ENCODE measurements around the gene PHF12. TPM values are rescaled to one million over a fixed set of nuclear protein-coding genes. Genes with fewer than 3 reads are reported as not detected.

PHF12 gene
- total RNA-seq, 3 donors from 2014 or later, result 45.2 to 48.6 (median 47.8) TPM

DNA sequence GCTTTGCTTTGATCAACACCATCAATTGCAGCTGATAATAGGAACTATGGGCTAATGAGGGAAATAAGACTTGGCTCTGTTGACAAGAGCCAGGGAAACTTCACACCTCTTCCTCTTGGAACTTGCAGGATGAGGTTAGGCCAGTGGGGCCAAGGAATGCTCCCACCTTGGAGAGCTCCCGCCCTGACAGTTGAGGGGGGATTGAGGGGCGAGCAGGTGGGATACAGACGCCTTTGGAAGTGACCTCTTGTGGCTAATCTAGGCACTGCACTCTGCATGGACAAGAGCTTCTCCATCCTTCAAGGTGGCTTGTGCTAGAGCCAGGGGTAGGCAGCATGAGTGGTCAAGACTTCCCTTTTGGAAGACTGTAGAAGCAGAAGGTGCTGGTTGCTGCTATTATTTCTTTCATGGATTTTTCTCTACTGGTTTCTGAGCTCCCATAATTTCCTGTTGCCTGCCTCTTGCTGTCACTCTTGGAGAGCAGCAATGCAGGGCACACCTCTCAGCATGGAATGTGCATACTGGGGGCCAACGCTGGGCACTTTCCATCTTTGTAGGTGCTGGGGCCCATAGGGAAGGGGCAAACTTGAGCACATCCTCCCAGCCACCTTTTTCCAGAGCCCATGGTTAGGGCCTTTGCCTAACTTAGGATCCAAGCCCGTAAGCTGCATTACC, 2.3 kb upstream of the PHF12 start:
- Mint-ChIP-seq H3K9me3 (no peaks in the 10 kb centered on the region), H3K36me3 (ENCODE audit: insufficient read depth) (no peaks in the 10 kb centered on the region), H3K27me3 (ENCODE audit: low read depth) (no peaks in the 10 kb centered on the region), H3K4me1 (ENCODE audit: low read depth) (peaks cover 2% of the 10 kb centered on the region), H3K4me3 (no peak overlapping the region)
- DNase-seq (peak; percentile 28), ATAC-seq (no peak)

- Mint-ChIP-seq H3K9me3 (no peaks in the 10 kb centered on the region), H3K36me3 (ENCODE audit: insufficient read depth) (peaks cover 2% of the 10 kb centered on the region), H3K27me3 (ENCODE audit: low read depth) (no peaks in the 10 kb centered on the region), H3K4me1 (ENCODE audit: low read depth) (peaks cover 15% of the 10 kb centered on the region), H3K4me3 (no peak overlapping the region)
- DNase-seq (peak; percentile 90), ATAC-seq (peak; percentile 75 to 78)
These were observed 965 bp upstream of the PHF12 start for GRCh38 chr17:28951991-28952975.

DNA sequence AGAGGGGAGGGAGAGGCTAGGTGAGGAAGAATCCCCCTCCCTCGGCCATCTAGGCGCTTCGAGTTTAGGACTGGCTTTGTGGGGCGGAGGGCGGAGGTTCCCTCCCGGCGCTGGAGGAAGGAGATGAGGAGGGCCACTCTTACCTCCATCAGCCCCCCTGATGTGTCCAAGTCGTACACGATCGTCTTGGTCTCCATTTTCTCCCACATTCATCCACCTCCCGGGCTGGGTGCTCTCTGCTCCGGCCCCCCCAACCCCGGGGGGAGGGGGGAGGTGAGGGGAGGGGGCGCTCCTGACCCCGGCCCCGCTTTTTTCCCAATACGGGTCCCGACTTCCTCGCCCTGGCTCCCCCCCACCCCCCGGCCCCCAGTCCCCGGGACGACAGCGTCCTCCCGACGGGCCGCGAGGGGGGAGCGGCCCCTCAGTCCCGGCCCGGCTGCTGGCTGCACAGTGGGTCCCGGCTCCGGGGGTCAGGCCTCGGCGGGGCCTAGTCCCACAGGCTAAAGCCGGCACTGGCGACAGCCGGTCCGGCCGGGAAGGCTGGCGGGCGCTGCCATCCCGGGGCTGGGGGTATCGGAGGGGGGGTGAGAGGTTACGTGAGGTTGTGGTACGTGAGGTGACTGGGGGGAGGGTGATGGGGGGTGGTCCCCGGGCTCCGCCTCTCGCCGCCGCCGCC, 428 bp downstream of the PHF12 start:
- peaks cover 4% of the 10 kb centered on the region for H3K36me3 Mint-ChIP-seq (ENCODE audit: insufficient read depth)
- no peaks in the 10 kb centered on the region for H3K27me3 Mint-ChIP-seq (ENCODE audit: low read depth)
- peaks cover 27% of the 10 kb centered on the region for H3K4me1 Mint-ChIP-seq (ENCODE audit: low read depth)
- no peaks in the 10 kb centered on the region for H3K9me3 Mint-ChIP-seq
- no peak for DNase-seq
- peak overlapping the region; percentile 93 for H3K4me3 Mint-ChIP-seq
- no peak for ATAC-seq

GRCh38 chr17:28950017-28950751, 1.1 kb downstream of the PHF12 start:
- ATAC-seq (no peak), DNase-seq (peak; percentile 37)
- Mint-ChIP-seq H3K27me3 (ENCODE audit: low read depth) (no peaks in the 10 kb centered on the region), H3K4me1 (ENCODE audit: low read depth) (peaks cover 34% of the 10 kb centered on the region), H3K36me3 (ENCODE audit: insufficient read depth) (peaks cover 8% of the 10 kb centered on the region), H3K4me3 (peak overlapping the region; percentile 93), H3K9me3 (no peaks in the 10 kb centered on the region)

DNA sequence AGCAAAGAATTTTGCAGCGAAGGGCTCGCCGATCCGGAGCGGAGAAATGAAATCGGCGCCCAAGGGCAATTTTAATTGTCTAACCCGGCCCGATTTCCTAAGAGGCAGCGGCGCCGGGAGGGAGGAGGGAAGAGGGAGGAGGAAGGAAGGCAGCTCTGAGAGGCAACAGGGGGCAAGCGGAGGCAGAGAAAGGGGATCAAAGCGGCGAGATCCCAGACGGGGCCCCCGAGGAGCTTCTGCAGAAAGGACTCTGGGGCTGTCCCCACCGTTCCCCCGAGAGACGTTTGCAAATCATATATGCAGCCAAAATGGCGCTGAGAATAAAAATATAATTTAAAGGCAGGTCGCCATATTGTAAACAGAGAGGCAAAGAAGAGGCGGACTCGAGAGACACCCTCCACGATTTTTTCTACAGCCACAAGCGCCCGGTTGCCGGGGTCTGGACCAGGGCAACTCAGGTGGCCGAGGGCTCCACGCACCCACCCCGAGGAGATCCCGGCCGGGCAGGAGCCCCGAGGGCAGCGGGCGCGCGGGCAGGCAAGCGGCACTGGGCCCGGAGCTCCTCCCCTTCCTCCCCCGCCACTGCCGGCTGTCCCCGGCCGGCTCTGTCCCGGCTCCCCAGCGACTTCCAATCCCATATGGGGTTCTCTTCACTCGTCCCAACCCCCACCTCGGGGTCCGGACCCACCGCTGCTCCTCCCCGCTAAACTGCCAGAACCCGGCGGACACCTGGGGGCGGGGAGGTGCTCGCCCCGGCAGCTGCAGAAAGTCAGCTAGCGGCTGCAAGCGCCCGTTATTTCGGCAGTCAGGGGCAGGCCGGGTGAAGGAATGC, 1.9 kb downstream of the PHF12 start:
- Mint-ChIP-seq H3K4me3 (peak overlapping the region; percentile 93), H3K4me1 (ENCODE audit: low read depth) (peaks cover 41% of the 10 kb centered on the region), H3K9me3 (no peaks in the 10 kb centered on the region), H3K36me3 (ENCODE audit: insufficient read depth) (peaks cover 9% of the 10 kb centered on the region), H3K27me3 (ENCODE audit: low read depth) (no peaks in the 10 kb centered on the region)
- peak; percentile 29 for DNase-seq
- peak; percentile 5 to 8 for ATAC-seq

DNA sequence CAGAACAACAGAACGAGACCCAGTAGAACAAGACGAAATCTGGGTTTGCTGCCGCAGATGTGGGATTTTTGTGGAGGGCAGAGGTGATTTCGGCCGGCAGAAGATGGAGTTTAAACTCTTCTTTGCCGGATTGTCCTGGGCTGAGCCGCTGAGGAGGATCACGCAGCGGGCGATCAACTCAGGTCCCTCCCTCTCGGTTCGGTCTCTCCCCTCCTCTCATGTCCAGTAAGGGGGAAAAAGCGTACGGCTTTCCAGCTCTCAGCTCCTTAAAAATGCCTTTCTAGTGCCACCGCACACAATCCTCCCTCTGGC, 2.5 kb downstream of the PHF12 start:
- Mint-ChIP-seq H3K36me3 (ENCODE audit: insufficient read depth) (peaks cover 13% of the 10 kb centered on the region), H3K4me3 (peak overlapping the region; percentile 93)
- DNase-seq, result no peak

DNA sequence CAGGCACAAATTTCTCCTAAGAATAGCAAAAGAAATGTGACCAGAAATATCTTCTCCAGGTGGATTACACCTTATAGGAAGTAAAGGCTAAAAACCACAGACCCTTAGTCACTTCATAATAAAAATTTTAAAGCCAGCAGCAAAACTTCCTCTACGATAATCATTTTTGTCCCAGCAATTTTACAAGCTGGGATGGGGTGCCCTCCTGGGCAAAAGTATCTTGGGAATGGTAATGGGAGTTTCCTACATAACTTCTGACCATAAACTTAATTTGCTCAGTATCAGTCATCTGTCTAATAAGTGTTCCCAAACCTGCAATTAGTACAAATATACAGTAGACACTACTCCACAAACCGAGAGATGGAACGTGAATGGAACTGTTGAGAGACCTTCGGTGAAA, 3.0 kb downstream of the PHF12 start:
- no peaks in the 10 kb centered on the region for H3K27me3 Mint-ChIP-seq (ENCODE audit: low read depth)
- DNase-seq (no peak), ATAC-seq (no peak)
- no peaks in the 10 kb centered on the region for H3K9me3 Mint-ChIP-seq
- peaks cover 51% of the 10 kb centered on the region for H3K4me1 Mint-ChIP-seq (ENCODE audit: low read depth)
- peaks cover 17% of the 10 kb centered on the region for H3K36me3 Mint-ChIP-seq (ENCODE audit: insufficient read depth)
- H3K4me3 Mint-ChIP-seq, result peak overlapping the region; percentile 93

More for the DNA sequence above, 2.5 kb downstream of the PHF12 start:
- ATAC-seq, result no peak
- no peaks in the 10 kb centered on the region for H3K27me3 Mint-ChIP-seq (ENCODE audit: low read depth)
- H3K9me3 Mint-ChIP-seq, result no peaks in the 10 kb centered on the region
- peaks cover 47% of the 10 kb centered on the region for H3K4me1 Mint-ChIP-seq (ENCODE audit: low read depth)

GRCh38 chr17:28947639-28948038, 3.7 kb downstream of the PHF12 start:
- Mint-ChIP-seq H3K9me3 (no peaks in the 10 kb centered on the region), H3K27me3 (ENCODE audit: low read depth) (no peaks in the 10 kb centered on the region), H3K4me1 (ENCODE audit: low read depth) (peaks cover 57% of the 10 kb centered on the region), H3K36me3 (ENCODE audit: insufficient read depth) (peaks cover 19% of the 10 kb centered on the region), H3K4me3 (peak overlapping the region; percentile 93)
- DNase-seq (no peak), ATAC-seq (no peak)

- H3K36me3 Mint-ChIP-seq (ENCODE audit: insufficient read depth), result peaks cover 19% of the 10 kb centered on the region
- H3K9me3 Mint-ChIP-seq, result no peaks in the 10 kb centered on the region
- peak overlapping the region; percentile 40 for H3K4me3 Mint-ChIP-seq
- ATAC-seq (peak in 1 of 2 donors; percentile 2), DNase-seq (no peak)
- no peaks in the 10 kb centered on the region for H3K27me3 Mint-ChIP-seq (ENCODE audit: low read depth)
- peaks cover 67% of the 10 kb centered on the region for H3K4me1 Mint-ChIP-seq (ENCODE audit: low read depth)
These were observed 5.1 kb downstream of the PHF12 start for GRCh38 chr17:28946239-28946638.

DNA sequence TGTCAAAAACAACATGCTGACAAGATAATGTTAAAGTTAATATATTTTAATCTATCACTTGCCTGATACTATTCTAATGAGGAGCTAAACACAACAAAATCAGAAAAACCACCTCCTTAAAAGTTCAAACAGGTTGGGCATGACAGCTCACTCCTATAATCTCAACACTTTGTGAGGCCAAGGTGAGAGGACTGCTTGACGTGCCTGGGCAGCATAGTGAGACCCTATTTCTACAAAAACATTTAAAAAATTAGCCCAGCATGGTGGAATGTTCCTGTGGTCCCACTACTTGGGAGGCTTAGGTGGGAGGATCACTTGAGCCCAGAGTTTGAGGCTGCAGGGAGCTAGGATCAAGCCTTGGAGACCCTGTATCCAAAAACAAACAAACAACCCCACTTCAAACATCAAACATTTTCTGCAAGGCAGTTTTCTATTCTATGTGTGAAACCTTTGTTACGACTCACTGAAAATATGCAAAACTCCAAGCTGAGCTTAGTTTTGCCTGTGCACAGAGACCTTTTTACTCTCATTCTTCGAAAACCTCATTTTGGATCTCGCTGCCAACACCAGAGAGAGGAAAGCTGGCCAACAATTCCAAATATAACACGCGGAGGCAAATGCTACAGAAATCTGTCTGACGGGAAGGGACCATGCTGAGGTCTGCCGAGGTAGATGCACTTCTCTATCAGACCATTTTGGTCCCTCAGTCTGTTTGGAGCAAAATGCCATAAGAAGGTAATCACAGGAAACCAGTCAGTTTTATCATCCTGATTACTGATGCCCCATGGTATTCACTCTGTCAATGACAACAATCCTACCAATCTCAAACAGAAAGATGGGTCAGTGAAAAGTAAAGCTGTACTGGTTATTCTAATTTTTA, 6.2 kb downstream of the PHF12 start:
- H3K27me3 Mint-ChIP-seq (ENCODE audit: low read depth), result no peaks in the 10 kb centered on the region
- peaks cover 79% of the 10 kb centered on the region for H3K4me1 Mint-ChIP-seq (ENCODE audit: low read depth)
- DNase-seq (no peak), ATAC-seq (no peak)
- peak overlapping the region; percentile 1 for H3K4me3 Mint-ChIP-seq
- H3K36me3 Mint-ChIP-seq (ENCODE audit: insufficient read depth), result peaks cover 19% of the 10 kb centered on the region
- H3K9me3 Mint-ChIP-seq, result no peaks in the 10 kb centered on the region

DNA sequence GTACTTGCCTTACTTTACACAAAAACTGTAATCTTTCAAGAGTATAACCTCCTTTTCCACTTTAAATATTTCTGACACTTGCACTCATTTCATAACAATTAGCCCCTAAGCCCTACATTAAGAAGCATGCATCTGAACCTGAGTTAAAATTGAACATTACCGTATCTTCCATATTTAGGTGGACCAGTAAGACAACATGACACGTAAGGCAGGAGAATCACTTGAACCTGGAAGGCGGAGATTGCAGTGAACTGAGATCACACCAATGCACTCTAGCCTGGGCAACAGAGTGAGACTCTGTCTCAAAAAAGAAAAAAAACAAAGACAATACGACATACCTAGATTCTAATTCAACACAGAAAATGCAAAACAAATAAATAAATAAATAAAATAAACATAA, 7.0 kb downstream of the PHF12 start:
- H3K9me3 Mint-ChIP-seq, result no peaks in the 10 kb centered on the region
- no peak for ATAC-seq
- no peak overlapping the region for H3K4me3 Mint-ChIP-seq
- H3K36me3 Mint-ChIP-seq (ENCODE audit: insufficient read depth), result peaks cover 19% of the 10 kb centered on the region
- H3K4me1 Mint-ChIP-seq (ENCODE audit: low read depth), result peaks cover 86% of the 10 kb centered on the region
- H3K27me3 Mint-ChIP-seq (ENCODE audit: low read depth), result no peaks in the 10 kb centered on the region
- DNase-seq, result no peak

DNA sequence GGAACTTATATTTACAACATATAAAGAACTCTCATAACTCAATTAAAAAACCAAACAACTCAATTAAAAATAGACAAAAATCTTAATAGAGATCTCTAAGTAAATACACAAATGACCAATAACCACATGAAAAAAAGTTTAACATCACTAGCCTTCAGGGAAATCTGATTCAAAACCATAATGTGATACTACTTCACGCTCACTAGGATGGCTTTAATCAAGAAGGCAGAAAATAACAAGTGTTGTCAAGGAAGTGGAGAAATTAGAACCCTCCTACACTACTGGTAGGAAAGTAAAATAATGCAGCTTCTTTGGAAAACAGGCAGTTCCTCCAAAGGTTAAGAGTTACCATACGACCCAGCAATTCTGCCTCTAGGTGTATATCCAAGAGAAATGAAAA, 8.4 kb downstream of the PHF12 start:
- Mint-ChIP-seq H3K4me1 (ENCODE audit: low read depth) (peaks cover 90% of the 10 kb centered on the region), H3K36me3 (ENCODE audit: insufficient read depth) (peaks cover 22% of the 10 kb centered on the region), H3K4me3 (no peak overlapping the region), H3K27me3 (ENCODE audit: low read depth) (no peaks in the 10 kb centered on the region), H3K9me3 (no peaks in the 10 kb centered on the region)
- DNase-seq (no peak), ATAC-seq (no peak)
